HCT116 (cell line): ENCODE measurements around the gene ABCC8. TPM values are rescaled to one million over a fixed set of nuclear protein-coding genes. Genes with fewer than 3 reads are reported as not detected.

Experiments used
- ATAC-seq: fragments of 200-7000 bp; cut with Tn5 transposase; 2 replicates; pipeline ENCODE4 v1.9.1; 2020; ENCODE audit warnings: mild to moderate bottlenecking, moderate library complexity
- BruUV-seq: library from RNA; stranded (reverse); fragments of 400-500 nt; replicated peaks from 2 replicates; lab custom pipeline; 2021; lab: Mats Ljungman, UMichigan
- CTCF ChIA-PET: fragments of 300-600 bp; sonication (Branson Sonifier 250); formaldehyde crosslinking; loops from one replicate; lab custom pipeline; 2021; ENCODE audit warnings: antibody characterized with exemption; lab: Charles Lee
- POLR2A ChIA-PET: fragments of 300-600, 350-600 bp; sonication (Branson Sonifier 250); formaldehyde crosslinking; loops from one replicate; lab custom pipeline; 2021; ENCODE audit warnings: antibody characterized with exemption; lab: Charles Lee
- RAD21 ChIA-PET, 2 experiments: fragments of 300-600 bp; sonication (Branson Sonifier 250); formaldehyde crosslinking; loops; one replicate each; lab custom pipeline; 2023; ENCODE audit warnings: low total read pairs in 2 of 2; ENCODE audit not compliant: uncharacterized antibody in 2 of 2, unreplicated experiment in 2 of 2, low non-redundant PET in 1 of 2; lab: Charles Lee
- DNase-seq: peaks from one replicate; pipeline ENCODE4 v3.0.0-alpha.2; 2010; ENCODE audit warnings: low read depth, low spot score
- H2AFZ ChIP-seq: fragments of 200-600 bp; shearing (Covaris generic), sonication (generic); 2 replicates; pipeline ENCODE4 v1.6.1; 2017; ENCODE audit warnings: low read depth, mixed run types, mixed read lengths, antibody characterized with exemption, low read length; ENCODE audit not compliant: poor library complexity, severe bottlenecking
- H3K27ac ChIP-seq: 2 replicates; pipeline ENCODE4 v1.5.1; 2012; ENCODE audit warnings: low read depth, low read length
- H3K27me3 ChIP-seq: fragments of 200-600 bp; sonication (generic); 2 replicates; pipeline ENCODE4 v1.6.1; 2016; ENCODE audit warnings: mixed run types, low read length, mixed read lengths; ENCODE audit not compliant: insufficient read depth
- H3K36me3 ChIP-seq, 2 experiments: fragments of 200-500 bp in 1 of 2; fragments of 200-600 bp in 1 of 2; sonication (Bioruptor generic) in 1 of 2; sonication (generic) in 1 of 2; 2 replicates each; pipeline versions ENCODE4 v1.5.1 to v1.6.1; 2014 to 2016; ENCODE audit warnings: low read length in 2 of 2, inconsistent platforms in 1 of 2, mixed read lengths in 1 of 2, mixed run types in 1 of 2; ENCODE audit not compliant: insufficient read depth in 2 of 2, control insufficient read depth in 1 of 2
- H3K4me1 ChIP-seq, 2 experiments: fragments of 200-600 bp in 1 of 2; sonication (generic) in 1 of 2; 2 replicates each; pipeline versions ENCODE4 v1.5.1 to v1.6.1; 2012 to 2017; ENCODE audit warnings: low read length in 2 of 2, inconsistent platforms in 1 of 2, mild to moderate bottlenecking in 1 of 2, mixed read lengths in 1 of 2, mixed run types in 1 of 2, moderate library complexity in 1 of 2; ENCODE audit not compliant: insufficient read depth in 2 of 2, control insufficient read depth in 1 of 2
- H3K4me2 ChIP-seq: fragments of 200-600 bp; sonication (generic); 2 replicates; pipeline ENCODE4 v1.6.1; 2017; ENCODE audit warnings: mixed run types, low read length, mixed read lengths
- H3K4me3 ChIP-seq, 2 experiments: fragments of 200-600 bp in 1 of 2; sonication (generic) in 1 of 2; replicated peaks in 1 of 2; 2 replicates each; pipeline ENCODE4 v1.5.1; 2011 to 2016; ENCODE audit warnings: low read length in 2 of 2, control low read depth in 1 of 2, low read depth in 1 of 2, mild to moderate bottlenecking in 1 of 2, mixed read lengths in 1 of 2, mixed run types in 1 of 2
- H3K79me2 ChIP-seq: fragments of 200-600 bp; sonication (generic); 2 replicates; pipeline ENCODE4 v1.6.1; 2017; ENCODE audit warnings: mild to moderate bottlenecking, mixed run types, low read length, moderate library complexity, mixed read lengths; ENCODE audit not compliant: insufficient read depth
- H3K9ac ChIP-seq: fragments of 200-600 bp; sonication (generic); 2 replicates; pipeline ENCODE4 v1.6.1; 2016; ENCODE audit warnings: low read length, mixed read lengths
- H3K9me2 ChIP-seq: fragments of 200-600 bp; sonication (generic), shearing (Covaris generic); 2 replicates; pipeline ENCODE4 v1.6.1; 2017; ENCODE audit warnings: mixed run types, mild to moderate bottlenecking, moderate library complexity; ENCODE audit not compliant: insufficient read depth
- H3K9me3 ChIP-seq, 2 experiments: fragments of 200-500 bp in 1 of 2; fragments of 200-600 bp in 1 of 2; sonication (Bioruptor generic) in 1 of 2; sonication (generic) in 1 of 2; 2 replicates each; pipeline ENCODE4 v1.6.1; 2014 to 2017; ENCODE audit warnings: low read length in 2 of 2, mixed read lengths in 2 of 2, inconsistent platforms in 1 of 2, low read depth in 1 of 2, mild to moderate bottlenecking in 1 of 2, mixed run types in 1 of 2, moderate library complexity in 1 of 2; ENCODE audit not compliant: control insufficient read depth in 1 of 2, insufficient read depth in 1 of 2
- H4K20me1 ChIP-seq: fragments of 200-600 bp; sonication (generic), shearing (Covaris generic); 2 replicates; pipeline ENCODE4 v1.6.1; 2017; ENCODE audit warnings: mixed run types, mild to moderate bottlenecking, moderate library complexity; ENCODE audit not compliant: insufficient read depth
- ATF3 ChIP-seq: IDR thresholded peaks from 2 replicates; pipeline ENCODE4 v1.6.1; 2012
- EZH2 ChIP-seq: fragments of 200-600 bp; sonication (generic); IDR thresholded peaks from 2 replicates; pipeline ENCODE4 v1.6.1; 2017; ENCODE audit warnings: antibody characterized with exemption, mixed run types
- RAD21 ChIP-seq: IDR thresholded peaks from 2 replicates; pipeline ENCODE4 v1.6.1; 2012; ENCODE audit warnings: low read depth, mild to moderate bottlenecking
- ZFX ChIP-seq: fragments of 450-650 bp; IDR thresholded peaks from 2 replicates; pipeline ENCODE4 v1.6.1; 2017
- intact Hi-C: fragments of 100-400 bp; cut with micrococcal nuclease; formaldehyde crosslinking; loops from 2 replicates; pipeline ENCODE4 v1.10.0; 2022
- total RNA-seq: library from RNA; stranded (reverse); gene quantifications from one replicate; pipeline ENCODE4 v1.2.1, GENCODE V29; 2021; ENCODE audit not compliant: unreplicated experiment
- TF ChIP-seq, protein P1 (sequence below): IDR thresholded peaks from 2 replicates; pipeline ENCODE4 v1.6.1; 2011; ENCODE audit warnings: mild to moderate bottlenecking, low read length, moderate library complexity; ENCODE audit not compliant: insufficient replicate concordance; ENCODE audit errors: extremely low read depth
- TF ChIP-seq, protein P2 (sequence below): IDR thresholded peaks from 2 replicates; pipeline ENCODE4 v1.6.1; 2012

Gene ABCC8
- total RNA-seq, 1 experiment from 2014 or later = 0.39 TPM

GRCh38 chr11:17389211-17389956, 87.3 kb downstream of the ABCC8 start (continued):
- TF ChIP-seq, protein P1, sequence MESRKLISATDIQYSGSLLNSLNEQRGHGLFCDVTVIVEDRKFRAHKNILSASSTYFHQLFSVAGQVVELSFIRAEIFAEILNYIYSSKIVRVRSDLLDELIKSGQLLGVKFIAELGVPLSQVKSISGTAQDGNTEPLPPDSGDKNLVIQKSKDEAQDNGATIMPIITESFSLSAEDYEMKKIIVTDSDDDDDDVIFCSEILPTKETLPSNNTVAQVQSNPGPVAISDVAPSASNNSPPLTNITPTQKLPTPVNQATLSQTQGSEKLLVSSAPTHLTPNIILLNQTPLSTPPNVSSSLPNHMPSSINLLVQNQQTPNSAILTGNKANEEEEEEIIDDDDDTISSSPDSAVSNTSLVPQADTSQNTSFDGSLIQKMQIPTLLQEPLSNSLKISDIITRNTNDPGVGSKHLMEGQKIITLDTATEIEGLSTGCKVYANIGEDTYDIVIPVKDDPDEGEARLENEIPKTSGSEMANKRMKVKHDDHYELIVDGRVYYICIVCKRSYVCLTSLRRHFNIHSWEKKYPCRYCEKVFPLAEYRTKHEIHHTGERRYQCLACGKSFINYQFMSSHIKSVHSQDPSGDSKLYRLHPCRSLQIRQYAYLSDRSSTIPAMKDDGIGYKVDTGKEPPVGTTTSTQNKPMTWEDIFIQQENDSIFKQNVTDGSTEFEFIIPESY = no peak
- TF ChIP-seq, protein P2, sequence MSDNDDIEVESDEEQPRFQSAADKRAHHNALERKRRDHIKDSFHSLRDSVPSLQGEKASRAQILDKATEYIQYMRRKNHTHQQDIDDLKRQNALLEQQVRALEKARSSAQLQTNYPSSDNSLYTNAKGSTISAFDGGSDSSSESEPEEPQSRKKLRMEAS = peak; percentile 72
- TF ChIP-seq ZFX (no peak), EZH2 (no peak), RAD21 (no peak)

DNA sequence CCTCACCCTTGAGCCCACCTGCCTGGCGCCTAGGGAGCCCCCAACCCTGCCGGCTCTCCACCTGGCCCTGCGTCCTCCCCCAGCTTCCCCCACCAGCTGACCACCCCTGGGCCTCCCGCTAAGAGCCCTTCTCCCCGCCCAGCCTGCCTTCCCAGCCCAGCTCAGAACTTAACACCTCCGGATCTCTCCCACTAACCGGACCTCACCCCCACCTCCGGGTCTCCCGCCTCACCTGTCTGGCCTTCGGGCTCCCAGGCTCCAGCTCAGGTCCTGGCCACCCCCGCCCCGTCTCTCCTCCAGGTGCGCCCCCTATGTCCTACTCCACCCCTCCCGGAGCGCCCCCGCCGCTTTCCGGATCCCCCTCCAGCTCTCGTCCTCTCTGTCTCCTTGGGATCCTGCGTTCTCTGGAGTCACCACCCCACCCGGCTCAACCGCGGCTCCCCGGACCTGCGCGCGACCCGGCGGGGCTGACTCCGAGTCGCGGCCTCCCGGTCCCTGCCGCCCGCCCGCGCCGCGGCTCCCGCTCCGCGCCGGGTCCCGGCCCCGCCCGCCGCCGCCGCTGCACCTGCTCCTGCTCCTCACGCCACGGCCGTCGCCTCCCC, 87.9 kb downstream of the ABCC8 start, which contains the start of gene KCNJ11:
TSS of gene KCNJ11 (minus strand) at position 51 of the 602 bp plus-strand sequence. CDS start 568 bp downstream, outside the sequence.
- intact Hi-C loops = loop anchor here (1.0 to 5.0 kb wide), 3 partner anchors 87 to 344 kb away; partner anchors contain the start of gene KCNC1
- Histone ChIP-seq H3K27me3 (no peaks in the 10 kb centered on the region), H3K9me3 (no peaks in the 10 kb centered on the region), H4K20me1 (no peaks in the 10 kb centered on the region), H2AFZ (peak within 1 kb of the TSS; percentile 61), H3K36me3 (no peaks in the 10 kb centered on the region), H3K27ac (peak within 1 kb of the TSS; percentile 46; the same call in 1 of the 2 replicates), H3K4me2 (peak within 1 kb of the TSS; percentile 91), H3K4me1 (peaks cover 0 to 19% of the 10 kb centered on the region in 2 experiments; a peak in 3 of 4 replicates), H3K4me3 (peak within 1 kb of the TSS; percentile 58 to 63), H3K9me2 (no peaks in the 10 kb centered on the region), H3K79me2 (no peaks in the 10 kb centered on the region), H3K9ac (peak within 1 kb of the TSS; percentile 57)
- DNase-seq = no peak
- ChIA-PET CTCF (interaction anchor here (0.8 to 2.5 kb wide), 7 partner anchors 10 to 139 kb away, joined by 3 to 9 read pairs (median 5); no protein-coding TSS in a partner anchor), POLR2A (interaction anchor here (1.1 kb wide), 1 partner anchor 17 kb away, joined by 4 read pairs; no protein-coding TSS in a partner anchor), RAD21 (interaction anchor here (0.8 to 1.7 kb wide), 2 partner anchors 91 to 139 kb away, joined by 4 to 7 read pairs; no protein-coding TSS in a partner anchor)
- TF ChIP-seq ATF3 (no peak), ZFX (peak; percentile 37; the same call in 1 of the 2 replicates)
- ATAC-seq = peak; percentile 66
- no TSS peak for BruUV-seq
